CD4-positive, CD25-positive, alpha-beta regulatory T cell (primary cell): Measurements from ENCODE around the gene STPG4. TPM values are rescaled to one million over a fixed set of nuclear protein-coding genes. Genes with fewer than 3 reads are reported as not detected.

Experiments
- ATAC-seq, 2 donors: fragments of 150-1000 bp; cut with Tn5 transposase; one replicate each; pipeline ENCODE4 v1.10.0; 2021; ENCODE audit warnings: low read depth in 2 of 2, moderate number of reproducible peaks in 2 of 2, moderate library complexity in 1 of 2
- DNase-seq, 3 donors: peaks; one replicate each; pipeline versions ENCODE4 v3.0.0 to v3.0.0-alpha.2; 2012 to 2022; ENCODE audit warnings: mixed read lengths in 1 of 3
- H3K27ac ChIP-seq: one replicate; pipeline ENCODE4 v1.7.0; 2013; ENCODE audit warnings: mild to moderate bottlenecking, low read length; ENCODE audit not compliant: insufficient read depth, poor library complexity, severe bottlenecking
- H3K27me3 ChIP-seq: one replicate; pipeline ENCODE4 v1.7.0; 2013; ENCODE audit warnings: low read length; ENCODE audit not compliant: control insufficient read depth, insufficient read depth
- H3K36me3 ChIP-seq: one replicate; pipeline ENCODE4 v1.7.0; 2013; ENCODE audit warnings: mild to moderate bottlenecking, low read length, moderate library complexity; ENCODE audit not compliant: control insufficient read depth, insufficient read depth
- H3K4me1 ChIP-seq: 2 replicates; pipeline ENCODE4 v1.7.0; 2013; ENCODE audit warnings: mild to moderate bottlenecking, low read length; ENCODE audit not compliant: insufficient read depth, control insufficient read depth, poor library complexity, severe bottlenecking
- H3K4me3 ChIP-seq: one replicate; pipeline ENCODE4 v1.7.0; 2013; ENCODE audit warnings: low read depth, mild to moderate bottlenecking, low read length, moderate library complexity
- H3K9me3 ChIP-seq, 2 experiments: 1 replicate in 1 of 2; 2 replicates in 1 of 2; pipeline ENCODE4 v1.7.0; 2013; ENCODE audit warnings: low read length in 2 of 2, mild to moderate bottlenecking in 1 of 2, moderate library complexity in 1 of 2; ENCODE audit not compliant: control insufficient read depth in 2 of 2
- H3K27ac Mint-ChIP-seq, 3 donors: one replicate each; pipeline ENCODE4 v1.8.0; 2020 to 2022; ENCODE audit warnings: mild to moderate bottlenecking in 3 of 3, mixed read lengths in 3 of 3, moderate library complexity in 2 of 3
- H3K27me3 Mint-ChIP-seq: one replicate; pipeline ENCODE4 v1.8.0; 2022; ENCODE audit warnings: mild to moderate bottlenecking, mixed read lengths
- H3K36me3 Mint-ChIP-seq: one replicate; pipeline ENCODE4 v1.8.0; 2020; ENCODE audit warnings: mixed read lengths
- H3K4me1 Mint-ChIP-seq, 4 donors: one replicate each; pipeline ENCODE4 v1.8.0; 2020 to 2022; ENCODE audit warnings: mixed read lengths in 4 of 4, mild to moderate bottlenecking in 1 of 4
- H3K4me3 Mint-ChIP-seq, 4 donors: one replicate each; pipeline ENCODE4 v1.8.0; 2020 to 2022; ENCODE audit warnings: mild to moderate bottlenecking in 4 of 4, mixed read lengths in 4 of 4, moderate library complexity in 3 of 4
- H3K9me3 Mint-ChIP-seq, 7 donors: one replicate each; pipeline ENCODE4 v1.8.0; 2020 to 2022; ENCODE audit warnings: mixed read lengths in 7 of 7, mild to moderate bottlenecking in 3 of 7, moderate library complexity in 2 of 7
- polyA plus RNA-seq, 4 donors: library from polyadenylated mRNA; unstranded; fragments of 300-500 nt; fragmentation: Illumina TruSeq; gene quantifications; one replicate each; pipeline ENCODE4 v1.2.3, GENCODE V29; 2021
- total RNA-seq: library from RNA; stranded (reverse); gene quantifications from one replicate; pipeline ENCODE4 v1.2.3, GENCODE V29; 2022

The STPG4 gene
- total and polyA plus RNA-seq, 5 donors from 2014 or later = 0.32 TPM; not detected in 4

GRCh38 chr2:47072728-47073191, 82.3 kb downstream of the STPG4 start:
- H3K4me3 Mint-ChIP-seq = no peak overlapping the region
- no peak for DNase-seq
- peaks cover 0 to 28% (median 17%) of the 10 kb centered on the region in 4 donors for H3K4me1 Mint-ChIP-seq
- peaks cover 13% of the 10 kb centered on the region for H3K36me3 ChIP-seq
- no peak overlapping the region for H3K27ac ChIP-seq
- H3K27me3 ChIP-seq = no peaks in the 10 kb centered on the region
- peaks cover 37% of the 10 kb centered on the region for H3K4me1 ChIP-seq
- H3K27me3 Mint-ChIP-seq = no peaks in the 10 kb centered on the region
- no peak overlapping the region for H3K4me3 ChIP-seq
- peaks cover 22% of the 10 kb centered on the region for H3K36me3 Mint-ChIP-seq
- H3K9me3 ChIP-seq = no peaks in the 10 kb centered on the region
- peak in 1 of 2 donors; percentile 32 for ATAC-seq
- peak overlapping the region in 2 of 3 donors; percentile 18 to 57 for H3K27ac Mint-ChIP-seq
- H3K9me3 Mint-ChIP-seq = no peaks in the 10 kb centered on the region

- no peaks in the 10 kb centered on the region for H3K27me3 ChIP-seq
- DNase-seq (no peak), ATAC-seq (peak in 1 of 2 donors; percentile 8)
- no peaks in the 10 kb centered on the region for H3K9me3 ChIP-seq
- Mint-ChIP-seq H3K27me3 (no peaks in the 10 kb centered on the region), H3K4me1 (peaks cover 0 to 32% (median 21%) of the 10 kb centered on the region in 4 donors), H3K9me3 (no peaks in the 10 kb centered on the region), H3K4me3 (peak overlapping the region in 1 of 4 donors; percentile 19), H3K27ac (peak overlapping the region; percentile 20 to 95 (median 93)), H3K36me3 (peaks cover 26% of the 10 kb centered on the region)
- no peak overlapping the region for H3K27ac ChIP-seq
- peaks cover 37% of the 10 kb centered on the region for H3K4me1 ChIP-seq
- peaks cover 17% of the 10 kb centered on the region for H3K36me3 ChIP-seq
- H3K4me3 ChIP-seq = no peak overlapping the region
These were observed 83.0 kb downstream of the STPG4 start for GRCh38 chr2:47072018-47072691.

GRCh38 chr2:47070920-47071824, 83.9 kb downstream of the STPG4 start:
- Mint-ChIP-seq H3K27ac (peak overlapping the region; percentile 83 to 95 (median 93)), H3K4me3 (peak overlapping the region in 3 of 4 donors; percentile 20 to 47 (median 44)), H3K9me3 (no peaks in the 10 kb centered on the region), H3K4me1 (peaks cover 0 to 32% (median 23%) of the 10 kb centered on the region in 4 donors), H3K36me3 (peaks cover 17% of the 10 kb centered on the region), H3K27me3 (no peaks in the 10 kb centered on the region)
- Histone ChIP-seq H3K27ac (peak overlapping the region; percentile 59), H3K36me3 (peaks cover 19% of the 10 kb centered on the region), H3K27me3 (no peaks in the 10 kb centered on the region), H3K9me3 (no peaks in the 10 kb centered on the region), H3K4me1 (peaks cover 37% of the 10 kb centered on the region), H3K4me3 (no peak overlapping the region)
- DNase-seq (peak in 2 of 3 donors; percentile 12 to 66), ATAC-seq (peak; percentile 8 to 13)

GRCh38 chr2:47070155-47070919, 84.8 kb downstream of the STPG4 start:
- Histone ChIP-seq H3K4me1 (peaks cover 37% of the 10 kb centered on the region), H3K36me3 (peaks cover 25% of the 10 kb centered on the region), H3K4me3 (no peak overlapping the region), H3K27ac (peak overlapping the region; percentile 47), H3K27me3 (no peaks in the 10 kb centered on the region), H3K9me3 (no peaks in the 10 kb centered on the region)
- H3K36me3 Mint-ChIP-seq = peaks cover 17% of the 10 kb centered on the region
- peaks cover 0 to 32% (median 23%) of the 10 kb centered on the region in 4 donors for H3K4me1 Mint-ChIP-seq
- H3K27ac Mint-ChIP-seq = peak overlapping the region; percentile 69 to 93 (median 83)
- DNase-seq (no peak), ATAC-seq (no peak)
- no peaks in the 10 kb centered on the region for H3K9me3 Mint-ChIP-seq
- H3K27me3 Mint-ChIP-seq = no peaks in the 10 kb centered on the region
- H3K4me3 Mint-ChIP-seq = no peak overlapping the region

- Mint-ChIP-seq H3K36me3 (peaks cover 17% of the 10 kb centered on the region), H3K27ac (peak overlapping the region in 2 of 3 donors; percentile 11 to 81), H3K4me3 (no peak overlapping the region), H3K4me1 (peaks cover 0 to 33% (median 23%) of the 10 kb centered on the region in 4 donors), H3K27me3 (no peaks in the 10 kb centered on the region), H3K9me3 (no peaks in the 10 kb centered on the region)
- Histone ChIP-seq H3K4me1 (peaks cover 37% of the 10 kb centered on the region), H3K9me3 (no peaks in the 10 kb centered on the region), H3K4me3 (no peak overlapping the region), H3K36me3 (peaks cover 28% of the 10 kb centered on the region), H3K27me3 (no peaks in the 10 kb centered on the region), H3K27ac (peak overlapping the region; percentile 47)
- ATAC-seq (no peak), DNase-seq (no peak)
These were observed 85.4 kb downstream of the STPG4 start for GRCh38 chr2:47069628-47070154.

GRCh38 chr2:47068981-47069627, 86.0 kb downstream of the STPG4 start:
- H3K9me3 ChIP-seq = no peaks in the 10 kb centered on the region
- peaks cover 37% of the 10 kb centered on the region for H3K4me1 ChIP-seq
- no peak for ATAC-seq
- H3K4me1 Mint-ChIP-seq = peaks cover 0 to 36% (median 23%) of the 10 kb centered on the region in 4 donors
- peaks cover 17% of the 10 kb centered on the region for H3K36me3 Mint-ChIP-seq
- H3K4me3 Mint-ChIP-seq = no peak overlapping the region
- no peak for DNase-seq
- peaks cover 34% of the 10 kb centered on the region for H3K36me3 ChIP-seq
- H3K9me3 Mint-ChIP-seq = no peaks in the 10 kb centered on the region
- no peak overlapping the region for H3K27ac ChIP-seq
- no peaks in the 10 kb centered on the region for H3K27me3 Mint-ChIP-seq
- H3K4me3 ChIP-seq = no peak overlapping the region
- no peaks in the 10 kb centered on the region for H3K27me3 ChIP-seq
- peak overlapping the region in 2 of 3 donors; percentile 11 to 81 for H3K27ac Mint-ChIP-seq
